ENCODE measurements around the gene TAB3. TPM values are rescaled to one million over a fixed set of nuclear protein-coding genes. Genes with fewer than 3 reads are reported as not detected.

Gene TAB3
- total RNA-seq, 4 donors from 2014 or later, result 21.2 to 51.2 (median 39.2) TPM

DNA sequence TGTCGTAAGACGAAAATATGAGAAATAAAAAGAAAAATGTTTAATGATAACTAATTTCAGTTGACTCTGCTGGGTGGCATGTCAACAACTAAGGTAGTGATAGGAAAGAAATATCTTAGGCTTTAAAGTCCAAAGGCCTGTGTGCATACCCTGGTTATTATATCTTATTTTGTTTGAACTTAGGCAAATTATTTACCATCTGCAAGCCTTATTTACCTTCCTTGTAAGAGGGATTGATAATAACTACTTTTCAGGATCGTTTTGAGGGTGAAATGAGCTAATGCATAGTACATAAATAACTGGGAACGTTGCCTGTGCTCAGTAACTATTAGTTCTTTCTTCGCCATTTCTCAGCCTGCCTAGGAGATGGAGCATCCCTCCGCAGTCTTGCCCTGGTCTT is 41.6 kb upstream of the TAB3 start:
- H3K27me3 ChIP-seq, result no peaks in the 10 kb centered on the region
- H3K4me1 ChIP-seq, result no peaks in the 10 kb centered on the region
- intact Hi-C loops (cut with DNase I; ENCODE audit: low total_unique reads), result no loop called here
- no peak overlapping the region for H3K27ac ChIP-seq
- H3K9me3 ChIP-seq, result no peaks in the 10 kb centered on the region
- no peak overlapping the region for H3K4me3 ChIP-seq
- no peak for TF ChIP-seq POLR2A (IDR thresholded peaks at IDR 0.05)
- TF ChIP-seq, protein P1, sequence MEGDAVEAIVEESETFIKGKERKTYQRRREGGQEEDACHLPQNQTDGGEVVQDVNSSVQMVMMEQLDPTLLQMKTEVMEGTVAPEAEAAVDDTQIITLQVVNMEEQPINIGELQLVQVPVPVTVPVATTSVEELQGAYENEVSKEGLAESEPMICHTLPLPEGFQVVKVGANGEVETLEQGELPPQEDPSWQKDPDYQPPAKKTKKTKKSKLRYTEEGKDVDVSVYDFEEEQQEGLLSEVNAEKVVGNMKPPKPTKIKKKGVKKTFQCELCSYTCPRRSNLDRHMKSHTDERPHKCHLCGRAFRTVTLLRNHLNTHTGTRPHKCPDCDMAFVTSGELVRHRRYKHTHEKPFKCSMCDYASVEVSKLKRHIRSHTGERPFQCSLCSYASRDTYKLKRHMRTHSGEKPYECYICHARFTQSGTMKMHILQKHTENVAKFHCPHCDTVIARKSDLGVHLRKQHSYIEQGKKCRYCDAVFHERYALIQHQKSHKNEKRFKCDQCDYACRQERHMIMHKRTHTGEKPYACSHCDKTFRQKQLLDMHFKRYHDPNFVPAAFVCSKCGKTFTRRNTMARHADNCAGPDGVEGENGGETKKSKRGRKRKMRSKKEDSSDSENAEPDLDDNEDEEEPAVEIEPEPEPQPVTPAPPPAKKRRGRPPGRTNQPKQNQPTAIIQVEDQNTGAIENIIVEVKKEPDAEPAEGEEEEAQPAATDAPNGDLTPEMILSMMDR (IDR thresholded peaks at IDR 0.05), result no peak
- no peaks in the 10 kb centered on the region for H3K36me3 ChIP-seq
- no peak for DNase-seq

DNA sequence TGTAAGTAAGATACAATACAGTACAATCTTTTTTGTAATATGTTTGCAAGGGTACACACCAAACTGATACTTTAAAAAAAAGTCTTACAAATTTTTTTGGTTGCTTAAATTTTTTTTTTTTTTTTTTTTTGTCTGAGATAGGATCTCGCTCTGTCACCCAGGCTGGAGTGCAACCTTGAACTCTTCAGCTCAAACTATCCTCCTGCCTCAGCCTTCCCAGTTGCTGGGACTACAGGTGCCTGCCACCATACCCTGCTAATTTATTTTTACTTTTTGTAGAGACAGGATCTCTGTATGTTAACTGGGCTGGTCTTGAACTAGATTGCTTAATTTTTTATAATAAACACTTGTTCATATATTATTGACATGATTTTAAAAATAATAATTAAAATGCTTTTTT is 41.1 kb upstream of the TAB3 start:
- Histone ChIP-seq H3K4me1 (no peaks in the 10 kb centered on the region), H3K9me3 (no peaks in the 10 kb centered on the region), H3K36me3 (no peaks in the 10 kb centered on the region), H3K27ac (no peak overlapping the region), H3K4me3 (no peak overlapping the region), H3K27me3 (no peaks in the 10 kb centered on the region)
- intact Hi-C loops (cut with DNase I; ENCODE audit: low total_unique reads), result no loop called here
- TF ChIP-seq, protein P1 (IDR thresholded peaks at IDR 0.05), result no peak
- TF ChIP-seq POLR2A (IDR thresholded peaks at IDR 0.05), result no peak
- DNase-seq, result no peak

DNA sequence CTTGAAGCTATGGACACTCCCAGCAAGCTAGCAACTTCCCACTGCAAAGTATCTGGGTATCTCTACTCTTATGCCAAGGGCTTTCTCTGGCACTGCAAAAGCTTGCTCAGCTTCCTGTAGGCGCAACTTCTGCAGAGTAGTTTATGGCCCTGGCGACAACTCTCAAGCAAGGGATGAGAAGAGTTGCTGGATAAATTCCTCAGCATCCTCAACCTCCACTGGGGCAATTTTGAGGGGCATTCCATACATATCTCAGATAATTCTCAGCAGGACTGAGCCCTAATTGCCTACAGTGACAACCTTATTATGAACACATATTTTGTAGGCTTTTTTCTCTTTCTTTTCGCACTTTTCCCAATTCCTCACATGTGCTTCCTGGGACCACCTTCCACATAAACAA is 31.2 kb upstream of the TAB3 start:
- Histone ChIP-seq H3K9me3 (no peaks in the 10 kb centered on the region), H3K36me3 (no peaks in the 10 kb centered on the region), H3K4me1 (no peaks in the 10 kb centered on the region), H3K4me3 (no peak overlapping the region), H3K27ac (no peak overlapping the region), H3K27me3 (no peaks in the 10 kb centered on the region)
- TF ChIP-seq, protein P1 (IDR thresholded peaks at IDR 0.05), result no peak
- no peak for TF ChIP-seq POLR2A (IDR thresholded peaks at IDR 0.05)
- DNase-seq, result no peak
- intact Hi-C loops (cut with DNase I; ENCODE audit: low total_unique reads), result no loop called here

DNA sequence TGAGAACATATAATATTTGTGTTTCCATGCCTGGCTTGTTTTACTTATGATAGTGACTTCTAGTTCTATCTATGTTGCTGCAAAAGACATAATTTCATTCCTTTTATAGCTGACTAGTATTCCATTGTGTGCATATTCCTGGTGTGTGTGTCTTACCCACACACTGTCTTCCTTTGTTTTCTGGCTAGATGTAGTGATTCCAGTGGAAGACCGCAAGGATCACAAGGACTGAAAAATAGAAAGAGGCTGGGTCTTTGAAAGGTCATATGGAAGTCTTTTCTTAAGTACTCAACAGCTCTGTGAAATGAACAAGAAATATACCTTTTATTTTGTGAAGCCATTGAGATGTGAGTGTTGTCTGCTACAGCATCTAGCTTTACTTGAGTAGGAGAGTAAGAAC is 29.4 kb upstream of the TAB3 start:
- H3K36me3 ChIP-seq, result no peaks in the 10 kb centered on the region
- H3K27me3 ChIP-seq, result no peaks in the 10 kb centered on the region
- TF ChIP-seq POLR2A (IDR thresholded peaks at IDR 0.05), result no peak
- TF ChIP-seq, protein P1 (IDR thresholded peaks at IDR 0.05), result no peak
- H3K4me1 ChIP-seq, result no peaks in the 10 kb centered on the region
- H3K9me3 ChIP-seq, result no peaks in the 10 kb centered on the region
- H3K4me3 ChIP-seq, result no peak overlapping the region
- no peak overlapping the region for H3K27ac ChIP-seq
- no peak for DNase-seq
- intact Hi-C loops (cut with DNase I; ENCODE audit: low total_unique reads), result no loop called here

DNA sequence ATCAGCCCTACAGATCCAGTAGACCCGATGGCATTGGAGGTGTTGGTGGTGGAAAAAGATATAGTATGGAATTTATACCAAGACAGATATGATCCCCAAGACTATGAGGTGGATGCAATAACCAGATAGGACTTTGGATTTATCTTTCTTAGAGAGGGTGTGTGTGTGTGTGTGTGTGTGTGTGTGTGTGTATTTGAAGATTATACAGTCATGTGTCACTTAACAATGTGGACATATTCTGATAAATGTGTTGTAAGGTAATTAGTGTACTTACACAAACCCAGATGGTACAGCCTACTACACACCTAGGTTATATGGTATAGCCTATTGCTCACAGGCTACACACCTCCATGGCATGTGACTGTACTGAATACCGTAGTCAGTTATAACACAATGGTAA is 24.4 kb upstream of the TAB3 start:
- no peak for DNase-seq
- no peaks in the 10 kb centered on the region for H3K36me3 ChIP-seq
- no peak overlapping the region for H3K4me3 ChIP-seq
- no peak for TF ChIP-seq POLR2A (IDR thresholded peaks at IDR 0.05)
- TF ChIP-seq, protein P1 (IDR thresholded peaks at IDR 0.05), result no peak
- no peaks in the 10 kb centered on the region for H3K27me3 ChIP-seq
- no peaks in the 10 kb centered on the region for H3K4me1 ChIP-seq
- intact Hi-C loops (cut with DNase I; ENCODE audit: low total_unique reads), result no loop called here
- H3K27ac ChIP-seq, result no peak overlapping the region
- no peaks in the 10 kb centered on the region for H3K9me3 ChIP-seq
